Measurements from ENCODE around the gene DLGAP1. TPM values are rescaled to one million over a fixed set of nuclear protein-coding genes. Genes with fewer than 3 reads are reported as not detected.

The DLGAP1 gene
- total and polyA plus RNA-seq, 2 of the 4 experiments (the other 2 are of a cell fraction): under 0.01 to 0.09 TPM

GRCh38 chr18:3611313-3612090, 843.6 kb downstream of the DLGAP1 start:
- Histone ChIP-seq H3K4me2 (ENCODE audit: low read depth, low read length) (peak overlapping the region; percentile 62), H2BK15ac (ENCODE audit: low read depth, low read length) (peak overlapping the region; percentile 84; the same call in 2 of the 3 replicates), H3K27me3 (ENCODE audit: control insufficient read depth, insufficient read depth, low read length) (no peaks in the 10 kb centered on the region), H2AFZ (replicated peaks; ENCODE audit: low read length, poor library complexity) (peak overlapping the region; percentile 57), H3K36me3 (ENCODE audit: control insufficient read depth, insufficient read depth, low read length) (no peaks in the 10 kb centered on the region), H2BK20ac (ENCODE audit: low read depth, low read length) (peak overlapping the region; percentile 38; the same call in 1 of the 2 replicates), H3K9me1 (ENCODE audit: insufficient read depth, low read length) (peaks cover 12% of the 10 kb centered on the region; the same call in 1 of the 2 replicates), H2AK5ac (ENCODE audit: low read depth, low read length) (peak overlapping the region; percentile 63), H3K4ac (ENCODE audit: low read depth, low read length) (peak overlapping the region; percentile 54), H3K27ac (ENCODE audit: insufficient read depth, low read length) (peak overlapping the region; percentile 54), H3K4me3 (ENCODE audit: insufficient read depth, low read depth, low read length) (no peak overlapping the region), H3K79me1 (ENCODE audit: low read depth in 1 of 2, low read length in 2 of 2) (peaks cover 10 to 31% of the 10 kb centered on the region in 2 experiments), H4K20me1 (ENCODE audit: insufficient read depth, low read length) (no peaks in the 10 kb centered on the region), H2AK9ac (replicated peaks; ENCODE audit: low read depth, low read length, poor library complexity) (peak overlapping the region; percentile 53), H3K18ac (ENCODE audit: low read depth, low read length) (peak overlapping the region; percentile 88), H3K14ac (replicated peaks; ENCODE audit: low read depth, low read length) (peak overlapping the region; percentile 53), H4K5ac (ENCODE audit: low read depth, low read length) (peak overlapping the region; percentile 87), H3K23ac (ENCODE audit: low read depth, low read length) (peak overlapping the region; percentile 13; the same call in 1 of the 2 replicates), H3K56ac (ENCODE audit: extremely low read depth, insufficient read depth, low read length) (no peak overlapping the region), H2BK5ac (ENCODE audit: low read depth, low read length, poor library complexity, severe bottlenecking) (peak overlapping the region; percentile 31), H4K8ac (ENCODE audit: low read depth in 2 of 2, low read length in 2 of 2) (peak overlapping the region; percentile 33 to 70; a peak in 2 of 4 replicates), H3K9me3 (ENCODE audit: control insufficient read depth, insufficient read depth, low read length) (no peaks in the 10 kb centered on the region), H2BK120ac (ENCODE audit: low read depth, low read length) (peak overlapping the region; percentile 77), H3K4me1 (ENCODE audit: control insufficient read depth, insufficient read depth, low read length) (peaks cover 17% of the 10 kb centered on the region), H3K9ac (ENCODE audit: low read depth, low read length) (no peak overlapping the region; the same call in none of the 2 replicates), H4K91ac (ENCODE audit: insufficient read depth, low read depth, low read length) (peak overlapping the region; percentile 54)
- dilution Hi-C loops (cut with HindIII; ENCODE audit: low sequenced_read_pairs, unreplicated experiment) (no loop called here), intact Hi-C loops (cut with micrococcal nuclease) (no loop called here), in situ Hi-C loops (cut with MboI; ENCODE audit: low sequenced_read_pairs) (loop anchor here (25.0 kb wide), 1 partner anchor 624 kb away; no protein-coding TSS in a partner anchor)
- CTCF ChIA-PET: no interaction called here
- DNase-seq: peak; percentile 33
- no TSS peak for BruUV-seq (replicated peaks)
- ATAC-seq (ENCODE audit: low read depth): peak; percentile 36; the same call in 1 of the 2 replicates
- POLR2A ChIA-PET (ENCODE audit: unreplicated experiment): no interaction called here
- WGBS, 2 experiments (ENCODE audit: extremely low coverage in 2 of 2, insufficient read length in 1 of 2): 62% methylated on average over 8 of the region's 15 CpGs; no CpG with 5 or more reads in 1 of the 2 experiments
- TF ChIP-seq RAD21 (IDR thresholded peaks at IDR 0.05; ENCODE audit: low read length): no peak
- no peak for TF ChIP-seq BHLHE40 (IDR thresholded peaks at IDR 0.05; ENCODE audit: low read depth, low read length)
- no peak for TF ChIP-seq NFE2L2 (IDR thresholded peaks at IDR 0.05; ENCODE audit: low read depth, low read length)
- TF ChIP-seq CEBPB (IDR thresholded peaks at IDR 0.05; ENCODE audit: low read depth, low read length): no peak
- TF ChIP-seq SMC3 (IDR thresholded peaks at IDR 0.05; ENCODE audit: low read depth, low read length): no peak
- no peak for TF ChIP-seq FOS (IDR thresholded peaks at IDR 0.05; ENCODE audit: low read depth, low read length)
- TF ChIP-seq POLR2A (IDR thresholded peaks at IDR 0.05; ENCODE audit: low read depth, low read length): no peak
- TF ChIP-seq RFX5 (IDR thresholded peaks at IDR 0.05; ENCODE audit: low read depth, low read length): no peak
- TF ChIP-seq MXI1 (IDR thresholded peaks at IDR 0.05; ENCODE audit: borderline replicate concordance, low read depth, low read length): no peak
- no peak for TF ChIP-seq RCOR1 (IDR thresholded peaks at IDR 0.05; ENCODE audit: insufficient replicate concordance, low read length)
- TF ChIP-seq CHD1 (IDR thresholded peaks at IDR 0.05; ENCODE audit: low read depth, low read length): no peak
- TF ChIP-seq USF2 (IDR thresholded peaks at IDR 0.05; ENCODE audit: low read depth, low read length): no peak
- TF ChIP-seq MAFK (IDR thresholded peaks at IDR 0.05; ENCODE audit: low read depth, low read length): no peak
- no peak for TF ChIP-seq MAZ (IDR thresholded peaks at IDR 0.05; ENCODE audit: borderline replicate concordance, low read depth, low read length)
- TF ChIP-seq, protein P1, sequence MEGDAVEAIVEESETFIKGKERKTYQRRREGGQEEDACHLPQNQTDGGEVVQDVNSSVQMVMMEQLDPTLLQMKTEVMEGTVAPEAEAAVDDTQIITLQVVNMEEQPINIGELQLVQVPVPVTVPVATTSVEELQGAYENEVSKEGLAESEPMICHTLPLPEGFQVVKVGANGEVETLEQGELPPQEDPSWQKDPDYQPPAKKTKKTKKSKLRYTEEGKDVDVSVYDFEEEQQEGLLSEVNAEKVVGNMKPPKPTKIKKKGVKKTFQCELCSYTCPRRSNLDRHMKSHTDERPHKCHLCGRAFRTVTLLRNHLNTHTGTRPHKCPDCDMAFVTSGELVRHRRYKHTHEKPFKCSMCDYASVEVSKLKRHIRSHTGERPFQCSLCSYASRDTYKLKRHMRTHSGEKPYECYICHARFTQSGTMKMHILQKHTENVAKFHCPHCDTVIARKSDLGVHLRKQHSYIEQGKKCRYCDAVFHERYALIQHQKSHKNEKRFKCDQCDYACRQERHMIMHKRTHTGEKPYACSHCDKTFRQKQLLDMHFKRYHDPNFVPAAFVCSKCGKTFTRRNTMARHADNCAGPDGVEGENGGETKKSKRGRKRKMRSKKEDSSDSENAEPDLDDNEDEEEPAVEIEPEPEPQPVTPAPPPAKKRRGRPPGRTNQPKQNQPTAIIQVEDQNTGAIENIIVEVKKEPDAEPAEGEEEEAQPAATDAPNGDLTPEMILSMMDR (conservative IDR thresholded peaks at IDR 0.05; ENCODE audit: low read depth, low read length): no peak
